ENCODE measurements around the gene ADARB2. TPM values are rescaled to one million over a fixed set of nuclear protein-coding genes. Genes with fewer than 3 reads are reported as not detected.

Gene ADARB2
- total RNA-seq, 2 experiments from 2014 or later, result not detected

DNA sequence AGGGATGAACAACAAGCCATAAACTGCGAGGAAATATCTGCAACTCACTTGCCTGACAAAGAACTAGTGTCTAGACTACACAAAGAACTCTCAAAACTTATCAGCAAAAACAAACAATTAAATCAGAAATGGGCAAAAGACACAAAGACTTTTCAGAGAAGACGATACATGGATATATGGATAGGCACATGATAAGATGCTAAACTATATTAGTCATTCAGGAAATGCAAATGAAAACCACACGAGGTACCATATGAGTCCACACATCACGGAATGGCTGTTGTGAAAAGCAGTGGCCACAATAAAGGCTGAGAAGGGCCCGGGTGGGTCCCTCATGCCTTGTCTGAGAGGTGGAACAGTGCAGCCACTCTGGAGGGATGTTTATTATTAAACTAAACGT, 413.4 kb downstream of the ADARB2 start:
- POLR2A ChIA-PET, result no interaction called here
- CTCF ChIA-PET, result no interaction called here

DNA sequence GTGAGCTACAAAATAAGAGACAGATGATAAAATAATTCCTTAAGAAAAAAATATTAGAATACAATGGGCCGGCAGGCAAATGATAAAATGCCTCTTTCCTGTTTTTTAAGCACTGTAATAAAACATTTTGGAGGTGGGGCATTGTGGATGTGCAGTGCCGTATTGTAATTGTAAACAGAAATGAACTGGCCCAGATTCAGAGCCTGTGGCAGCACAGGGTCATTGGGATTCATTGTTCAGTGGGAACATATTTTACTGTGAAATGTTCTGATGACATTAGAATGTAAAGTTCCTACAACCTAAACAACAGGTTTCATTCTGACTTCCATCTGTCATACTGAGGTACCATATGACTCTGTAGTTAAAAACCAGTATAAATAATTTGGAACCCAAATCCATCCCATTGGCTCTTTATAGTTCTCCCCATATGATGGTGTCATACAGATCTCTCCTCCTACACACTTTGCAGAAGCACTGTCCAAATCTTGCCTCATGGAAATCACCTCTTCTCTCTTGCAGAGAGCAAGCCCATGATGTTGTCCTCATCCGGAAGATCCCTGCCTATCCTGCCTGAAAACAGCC, 416.5 kb downstream of the ADARB2 start:
- CTCF ChIA-PET, result no interaction called here
- POLR2A ChIA-PET, result no interaction called here

DNA sequence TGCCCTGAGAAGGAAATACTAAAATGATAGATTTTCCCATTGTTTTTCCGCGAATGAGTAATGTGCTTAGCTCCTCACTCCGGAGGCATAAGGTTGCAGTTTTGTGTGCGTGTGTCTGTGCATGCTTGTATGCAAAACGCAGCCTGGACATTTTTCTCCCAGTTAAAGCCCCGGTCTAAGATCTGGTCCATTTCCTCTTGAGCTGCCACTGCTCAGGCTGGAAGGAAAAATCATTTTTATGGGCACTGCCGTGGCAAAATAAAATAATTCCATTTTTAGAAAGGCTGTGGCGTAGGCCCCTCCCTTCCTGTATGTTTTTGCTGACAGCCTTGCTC, 420.5 kb downstream of the ADARB2 start:
- POLR2A ChIA-PET, result no interaction called here

GRCh38 chr10:1316121-1316808, 421.1 kb downstream of the ADARB2 start:
- ChIA-PET POLR2A (no interaction called here), CTCF (no interaction called here)

More for the DNA sequence above, 420.5 kb downstream of the ADARB2 start:
- CTCF ChIA-PET, result no interaction called here

DNA sequence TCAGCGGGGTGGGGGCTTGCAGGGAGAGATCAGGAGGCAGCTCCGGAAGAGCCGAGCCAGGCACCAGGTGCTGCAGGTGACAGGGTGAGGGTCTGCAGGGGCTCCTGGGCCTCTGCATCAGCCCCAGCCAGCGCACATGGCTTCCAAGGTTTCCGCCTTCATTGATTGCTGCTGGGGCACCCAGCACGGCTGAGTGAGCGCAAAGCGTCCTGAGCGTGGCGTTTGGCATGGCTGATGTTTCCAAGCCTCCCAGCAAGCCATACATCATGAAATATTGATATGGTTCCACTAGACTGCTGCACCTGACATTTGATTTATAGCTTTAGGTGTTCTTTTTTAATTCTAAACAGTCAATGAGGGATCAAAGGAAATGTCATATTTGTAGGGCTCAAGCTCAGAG, 422.1 kb downstream of the ADARB2 start:
- CTCF ChIA-PET, result no interaction called here
- POLR2A ChIA-PET, result no interaction called here

DNA sequence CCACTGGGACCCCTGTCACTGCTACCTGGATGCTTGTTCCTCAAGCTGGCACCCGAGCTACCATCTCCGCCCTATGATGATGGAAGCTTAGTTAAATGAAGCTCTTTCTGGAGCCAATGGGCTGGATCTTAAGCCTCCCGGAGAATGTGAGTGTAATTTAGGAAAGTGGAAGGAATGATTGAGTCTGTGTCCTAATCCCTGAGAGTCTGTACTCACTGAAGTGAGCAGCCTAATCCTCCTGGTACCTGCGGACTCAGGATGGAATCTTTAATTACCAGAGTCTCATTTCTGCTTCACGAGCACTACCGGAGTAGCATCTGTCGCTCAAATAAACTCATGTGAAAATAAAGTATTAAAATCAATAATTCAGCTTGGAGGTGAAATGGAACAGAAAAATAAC, 425.6 kb downstream of the ADARB2 start:
- CTCF ChIA-PET, result no interaction called here

DNA sequence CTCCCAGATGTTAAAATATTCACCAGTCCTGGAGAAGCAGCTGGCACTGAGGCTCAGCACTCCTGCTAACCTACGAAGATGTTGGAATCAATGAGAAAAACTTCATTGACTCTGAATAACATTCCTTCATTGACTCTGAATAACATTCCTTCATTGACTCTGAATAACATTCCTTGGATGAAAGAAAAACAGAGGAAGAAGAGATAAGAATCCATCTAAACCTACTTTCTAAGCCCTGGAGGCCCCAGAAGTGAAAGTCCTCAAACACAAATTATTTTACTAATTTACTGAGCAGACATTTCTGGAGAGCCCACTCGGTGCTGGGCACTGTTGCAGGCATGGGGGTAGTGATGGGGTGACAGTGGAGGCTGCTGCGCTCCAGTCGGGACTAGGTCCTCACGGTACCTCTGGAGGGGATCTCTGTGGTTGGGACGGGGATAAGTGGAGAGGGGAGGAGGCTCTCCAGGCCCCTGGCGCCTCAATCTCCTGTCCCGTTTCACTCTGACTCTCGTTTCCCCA, 427.0 kb downstream of the ADARB2 start:
- ChIA-PET POLR2A (no interaction called here), CTCF (no interaction called here)

More for the DNA sequence above, 425.6 kb downstream of the ADARB2 start:
- POLR2A ChIA-PET, result no interaction called here

DNA sequence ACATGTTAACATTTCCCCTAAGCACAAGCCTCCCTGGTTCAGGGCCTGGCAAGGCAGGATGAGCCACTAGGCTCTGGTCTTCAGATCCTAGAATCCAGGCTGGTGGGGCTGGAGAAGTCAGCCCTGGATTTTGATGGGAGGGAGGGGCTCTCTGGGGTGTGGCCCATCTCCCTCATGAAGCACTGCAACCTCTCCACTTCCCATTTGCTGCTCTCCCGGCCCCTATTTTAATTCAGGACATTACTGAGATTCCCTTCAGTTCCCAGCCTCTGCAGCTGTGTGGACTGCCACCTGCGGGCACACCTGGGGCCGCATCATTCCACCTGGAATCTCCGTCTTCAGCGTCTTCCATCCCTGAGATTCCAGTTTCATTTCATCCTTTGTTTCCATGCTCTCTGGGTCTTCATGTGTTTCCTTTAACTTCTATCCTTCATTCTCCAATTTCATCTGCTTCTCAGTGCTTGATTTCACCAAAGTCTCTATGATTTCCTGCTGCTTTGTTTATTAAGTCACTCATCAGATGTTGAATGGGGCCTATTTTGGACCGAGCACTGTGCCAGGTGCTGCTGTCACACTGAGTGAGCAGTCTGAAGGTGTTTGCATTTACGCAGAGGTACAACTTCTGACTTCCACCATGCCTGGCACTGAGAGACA, 427.6 kb downstream of the ADARB2 start:
- POLR2A ChIA-PET, result no interaction called here
- CTCF ChIA-PET, result no interaction called here

DNA sequence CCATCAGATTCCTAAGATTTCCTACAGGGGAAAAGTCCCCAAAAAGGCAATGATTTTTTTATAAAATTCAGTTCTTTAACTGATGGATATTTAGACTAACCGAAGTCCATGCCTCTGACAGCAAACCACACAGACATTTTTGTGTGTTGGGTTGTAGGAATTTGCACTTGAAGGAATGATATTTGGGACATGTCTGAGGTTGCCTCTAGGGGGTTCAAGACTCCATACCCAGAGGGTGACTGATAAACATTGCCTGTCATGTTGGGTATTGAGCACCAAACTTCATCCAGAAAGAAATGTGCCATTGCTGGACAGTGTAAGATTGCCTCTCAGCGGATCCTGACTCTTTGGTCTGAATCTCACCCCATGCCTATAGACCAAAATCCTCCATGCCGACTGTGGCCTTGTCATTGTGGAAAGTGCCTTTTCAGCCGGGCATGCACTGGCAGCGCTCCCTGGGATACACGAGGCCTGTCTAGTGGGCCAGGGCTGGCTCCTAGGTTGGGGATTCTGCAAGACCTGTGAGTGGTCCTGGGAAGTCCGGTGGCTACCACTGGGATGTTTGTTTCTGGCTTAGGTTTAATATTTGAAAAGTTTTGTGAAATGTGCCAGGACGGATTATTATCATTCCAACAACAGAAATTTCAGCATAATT, 428.2 kb downstream of the ADARB2 start:
- CTCF ChIA-PET, result no interaction called here
- POLR2A ChIA-PET, result no interaction called here

DNA sequence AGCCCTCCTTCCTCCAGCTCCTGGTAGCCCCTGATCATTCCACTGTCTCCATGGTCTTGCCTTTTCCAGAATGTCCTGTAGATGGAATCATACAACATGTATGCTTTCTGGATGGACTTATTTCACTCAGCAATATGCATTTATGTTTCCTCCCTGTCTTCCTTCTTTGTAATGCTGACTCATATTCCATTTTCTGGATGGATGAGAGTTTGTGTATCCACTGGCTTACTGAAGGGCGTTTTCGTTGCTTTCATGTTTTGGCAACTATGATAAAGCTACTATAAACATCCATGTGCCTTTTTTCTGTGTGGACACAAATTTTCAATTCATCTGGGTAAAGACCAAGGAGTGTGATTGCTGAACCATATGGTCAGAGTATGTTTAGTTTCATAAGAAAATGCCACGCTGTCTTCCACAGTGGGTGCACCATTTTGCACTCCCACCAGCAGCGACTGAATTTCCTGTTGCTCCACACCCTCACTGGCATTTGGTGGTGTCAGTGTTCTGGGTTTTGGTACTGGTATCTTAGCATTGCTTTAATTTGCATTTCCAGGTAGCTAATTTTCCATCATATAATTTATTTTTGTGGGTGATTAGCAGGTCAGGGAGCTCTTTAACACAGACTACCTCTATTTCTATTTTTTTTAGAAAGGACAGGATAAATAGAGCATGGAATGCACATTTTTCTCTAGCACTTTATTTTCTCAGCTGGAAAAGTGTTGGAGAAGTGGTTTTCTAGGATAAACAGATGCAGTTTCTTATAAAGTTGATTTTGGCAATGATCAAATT, 429.0 kb downstream of the ADARB2 start:
- POLR2A ChIA-PET, result no interaction called here
- CTCF ChIA-PET, result no interaction called here

DNA sequence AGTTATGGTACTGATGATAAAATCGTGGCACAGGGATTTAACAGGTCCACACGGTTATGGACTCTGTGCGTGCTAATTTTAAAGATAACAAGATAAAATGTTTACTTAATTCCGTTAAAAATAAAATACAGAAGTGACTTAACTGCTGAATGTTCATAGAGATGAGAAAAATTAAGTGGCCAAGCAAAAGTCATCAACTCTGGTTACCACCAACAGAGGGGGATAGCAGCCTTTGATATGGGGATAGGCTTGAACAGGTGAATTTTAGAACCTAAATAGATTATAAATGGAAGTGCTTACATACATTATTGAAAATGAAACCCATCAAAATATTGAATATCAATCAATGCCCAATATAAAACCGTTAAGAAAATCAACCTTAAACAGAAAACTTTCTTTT, 436.2 kb downstream of the ADARB2 start:
- CTCF ChIA-PET, result no interaction called here
- POLR2A ChIA-PET, result no interaction called here

DNA sequence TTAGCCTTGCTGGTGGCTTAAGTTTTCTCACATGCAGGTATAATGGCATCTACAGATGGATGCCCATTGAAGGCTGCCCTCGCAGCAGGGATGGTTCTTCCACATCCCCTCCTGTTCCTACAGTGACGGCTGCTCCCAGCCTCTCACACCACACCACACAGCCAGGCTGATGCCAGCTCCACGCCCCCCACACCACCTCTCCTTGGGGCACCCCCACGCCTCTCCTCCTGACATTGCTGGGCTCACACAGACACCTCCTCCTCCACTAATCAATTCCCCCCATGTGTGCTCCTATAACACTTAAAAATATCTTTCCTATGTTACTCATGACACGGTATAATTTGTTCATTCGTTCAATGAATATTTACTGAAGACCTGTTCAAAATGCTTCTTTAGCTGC, 437.1 kb downstream of the ADARB2 start:
- ChIA-PET POLR2A (no interaction called here), CTCF (no interaction called here)

- ChIA-PET POLR2A (no interaction called here), CTCF (no interaction called here)
These were observed 438.1 kb downstream of the ADARB2 start for GRCh38 chr10:1299041-1299726.

- ChIA-PET POLR2A (no interaction called here), CTCF (no interaction called here)
These were observed 439.6 kb downstream of the ADARB2 start for GRCh38 chr10:1297566-1298301.

DNA sequence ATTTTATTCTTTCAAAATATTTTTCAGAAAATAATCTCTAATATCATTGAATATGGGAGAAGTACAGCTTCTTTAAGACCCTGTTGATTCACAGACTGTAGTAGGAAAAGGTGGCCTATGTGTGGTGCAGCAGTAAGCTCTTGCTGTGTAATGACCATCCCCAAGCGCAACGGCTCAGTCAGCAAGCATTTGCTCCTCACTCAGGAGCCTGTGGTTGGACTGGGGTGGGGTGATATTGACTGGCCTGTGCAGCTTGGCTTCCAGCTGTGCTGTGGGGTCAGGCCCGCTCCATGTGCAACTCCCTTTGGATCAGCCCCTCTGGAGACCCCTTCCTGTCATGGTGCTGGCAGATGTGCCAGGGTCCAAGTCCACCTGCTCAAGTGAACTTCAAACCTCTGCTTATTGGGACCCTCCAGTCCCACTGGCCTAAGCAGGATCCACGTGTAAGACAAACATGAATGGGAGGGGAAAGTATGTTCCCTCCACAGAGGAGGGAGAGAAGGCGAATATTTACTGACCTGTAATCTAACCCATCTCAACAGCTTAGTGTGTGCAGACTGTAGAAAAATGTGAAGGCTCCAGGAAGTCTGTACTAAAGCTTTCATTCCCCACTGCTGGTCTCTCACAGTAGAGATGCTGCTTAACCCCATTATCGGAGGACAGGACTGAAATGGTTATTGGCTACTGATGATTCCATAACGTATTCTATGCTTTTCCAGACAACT, 441.4 kb downstream of the ADARB2 start:
- ChIA-PET CTCF (no interaction called here), POLR2A (no interaction called here)

- ChIA-PET CTCF (no interaction called here), POLR2A (no interaction called here)
These were observed 442.6 kb downstream of the ADARB2 start for GRCh38 chr10:1294748-1295147.

DNA sequence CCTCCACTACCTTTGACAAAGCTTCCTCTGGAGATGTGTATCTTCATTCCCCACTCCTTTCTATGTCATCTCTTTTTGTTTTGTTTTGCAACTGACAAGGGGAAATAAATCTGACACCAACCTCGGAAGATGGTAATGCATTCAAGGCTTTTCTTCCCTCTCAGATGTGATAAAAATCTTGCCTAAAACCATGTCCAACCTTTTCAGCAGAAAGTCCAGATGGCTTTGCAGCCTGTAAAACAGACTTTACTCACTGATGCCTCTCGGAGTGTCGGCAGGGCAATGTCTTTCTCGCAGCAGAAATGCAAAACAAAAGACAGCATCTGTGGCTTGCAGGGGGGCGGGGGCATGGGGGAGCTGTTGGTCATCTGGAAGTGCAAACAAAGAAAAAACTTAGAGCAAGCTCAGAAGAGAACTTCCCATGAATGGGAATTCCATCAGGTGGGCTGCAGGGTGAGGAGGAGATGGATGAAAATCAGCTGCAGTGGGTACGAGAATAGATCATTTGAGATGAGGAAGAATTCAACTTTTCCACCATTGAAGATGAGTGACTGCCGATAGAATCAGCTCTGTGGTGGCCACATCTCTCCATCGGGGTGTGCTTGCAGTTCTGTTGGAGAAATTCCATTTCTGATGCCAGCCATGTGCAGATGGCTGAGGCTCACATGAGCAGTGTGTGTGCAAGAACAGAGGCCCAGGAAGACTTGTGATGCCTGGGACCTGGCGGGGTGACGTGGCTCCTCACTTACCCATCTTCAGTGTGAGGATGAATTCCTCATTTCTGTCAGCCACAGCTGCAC, 443.5 kb downstream of the ADARB2 start:
- POLR2A ChIA-PET, result no interaction called here
- CTCF ChIA-PET, result no interaction called here

GRCh38 chr10:1293157-1293556, 444.2 kb downstream of the ADARB2 start:
- ChIA-PET POLR2A (no interaction called here), CTCF (no interaction called here)

All from activated CD8-positive, alpha-beta memory T cell treated with anti-CD3 and anti-CD28 coated beads for 36 hours (primary cell).